Neural cell (in vitro differentiated cells): ENCODE results near the gene SBSN. TPM values are rescaled to one million over a fixed set of nuclear protein-coding genes. Genes with fewer than 3 reads are reported as not detected.
"Not testable (repeated sequence)": the region's sequence is repeated elsewhere in the genome, so short reads cannot be mapped to it uniquely, and the experiment has no call there.

ENCODE experiments used
- H2AFZ ChIP-seq: fragments of 200-600, 300-800 bp; sonication (generic), shearing (Covaris generic); 2 replicates; pipeline ENCODE4 v1.6.0; 2014; ENCODE audit warnings: low read depth, mild to moderate bottlenecking, antibody characterized with exemption, low read length, moderate library complexity
- H3F3A ChIP-seq: fragments of 200-600 bp; shearing (Covaris generic); 2 replicates; pipeline ENCODE4 v1.6.1; 2016; ENCODE audit warnings: mild to moderate bottlenecking, moderate library complexity, mixed read lengths, antibody characterized with exemption, low read length; ENCODE audit not compliant: insufficient read depth, poor library complexity, severe bottlenecking
- H3K27ac ChIP-seq: fragments of 200-600, 300-800 bp; sonication (generic), shearing (Covaris generic); 2 replicates; pipeline ENCODE4 v1.5.1; 2014; ENCODE audit warnings: mild to moderate bottlenecking, low read length, moderate library complexity
- H3K27me3 ChIP-seq: fragments of 300-800, 200-600 bp; sonication (generic), shearing (Covaris generic); 2 replicates; pipeline ENCODE4 v1.6.0; 2014; ENCODE audit warnings: mild to moderate bottlenecking, low read depth, low read length, moderate library complexity; ENCODE audit not compliant: insufficient read depth
- H3K36me3 ChIP-seq: fragments of 300-800, 200-600 bp; sonication (generic), shearing (Covaris generic); 2 replicates; pipeline ENCODE4 v1.5.1; 2014; ENCODE audit warnings: mild to moderate bottlenecking, antibody characterized with exemption, low read length, moderate library complexity; ENCODE audit not compliant: insufficient read depth
- H3K4me2 ChIP-seq: fragments of 300-800, 200-600 bp; sonication (generic), shearing (Covaris generic); 2 replicates; pipeline ENCODE4 v1.6.0; 2014; ENCODE audit warnings: mild to moderate bottlenecking, low read length
- H3K4me3 ChIP-seq: fragments of 300-800, 200-600 bp; sonication (generic), shearing (Covaris generic); 2 replicates; pipeline ENCODE4 v1.5.1; 2014; ENCODE audit warnings: mild to moderate bottlenecking, low read length, moderate library complexity
- H3K79me2 ChIP-seq: fragments of 200-600 bp; shearing (Covaris generic); replicated peaks from 2 replicates; pipeline ENCODE4 v1.6.0; 2014; ENCODE audit warnings: mild to moderate bottlenecking, low read length, moderate library complexity; ENCODE audit not compliant: insufficient read depth
- H3K9ac ChIP-seq: fragments of 300-800, 200-600 bp; sonication (generic), shearing (Covaris generic); 2 replicates; pipeline ENCODE4 v1.6.1; 2016; ENCODE audit warnings: mild to moderate bottlenecking, low read length, mixed read lengths
- H3K9me2 ChIP-seq: fragments of 200-600 bp; shearing (Covaris generic); 2 replicates; pipeline ENCODE4 v1.6.1; 2016; ENCODE audit warnings: mild to moderate bottlenecking, low read length, mixed read lengths; ENCODE audit not compliant: insufficient read depth
- H3K9me3 ChIP-seq: fragments of 200-600, 300-800 bp; sonication (generic), shearing (Covaris generic); 2 replicates; pipeline ENCODE4 v1.6.1; 2016; ENCODE audit warnings: mild to moderate bottlenecking, mixed run types, low read length, moderate library complexity, mixed read lengths
- H4K20me1 ChIP-seq: fragments of 200-600 bp; shearing (Covaris generic); 2 replicates; pipeline ENCODE4 v1.6.1; 2016; ENCODE audit warnings: mild to moderate bottlenecking, mixed run types; ENCODE audit not compliant: insufficient read depth
- EP300 ChIP-seq: fragments of 450-650 bp; conservative IDR thresholded peaks from 2 replicates; pipeline ENCODE4 v1.6.1; 2014; ENCODE audit warnings: antibody characterized with exemption, mild to moderate bottlenecking, moderate library complexity; ENCODE audit not compliant: poor library complexity, severe bottlenecking
- EZH2 ChIP-seq: fragments of 200-600, 300-800 bp; shearing (Covaris generic), sonication (generic); IDR thresholded peaks from 2 replicates; pipeline ENCODE4 v1.6.1; 2014; ENCODE audit warnings: antibody characterized with exemption, low read length, borderline replicate concordance, mild to moderate bottlenecking; ENCODE audit not compliant: insufficient read depth, poor library complexity, severe bottlenecking
- MXI1 ChIP-seq: fragments of 450-650 bp; conservative IDR thresholded peaks from 2 replicates; pipeline ENCODE4 v1.6.1; 2014; ENCODE audit warnings: antibody characterized with exemption, mild to moderate bottlenecking; ENCODE audit not compliant: poor library complexity, severe bottlenecking
- POLR2AphosphoS5 ChIP-seq: IDR thresholded peaks from 2 replicates; pipeline ENCODE4 v1.6.1; 2012
- RAD21 ChIP-seq: fragments of 450-650 bp; conservative IDR thresholded peaks from 2 replicates; pipeline ENCODE4 v1.6.1; 2014; ENCODE audit warnings: antibody characterized with exemption, mild to moderate bottlenecking, moderate library complexity
- SMC3 ChIP-seq: fragments of 450-650 bp; conservative IDR thresholded peaks from 2 replicates; pipeline ENCODE4 v1.6.1; 2014; ENCODE audit warnings: antibody characterized with exemption, mild to moderate bottlenecking, moderate library complexity; ENCODE audit not compliant: poor library complexity
- TAF1 ChIP-seq: IDR thresholded peaks from 2 replicates; pipeline ENCODE4 v1.6.1; 2012; ENCODE audit warnings: low read depth
- polyA plus RNA-seq: library from polyadenylated mRNA; depleted of rRNA; stranded (reverse); fragments of >200 nt; gene quantifications from 2 replicates; pipeline ENCODE4 v1.2.3, GENCODE V29; 2014
- TF ChIP-seq, protein P1 (sequence below): IDR thresholded peaks from 2 replicates; pipeline ENCODE4 v1.6.1; 2012; ENCODE audit warnings: borderline replicate concordance
- TF ChIP-seq, protein P2 (sequence below): fragments of 450-650 bp; IDR thresholded peaks from 2 replicates; pipeline ENCODE4 v1.5.1; 2014; ENCODE audit warnings: antibody characterized with exemption, mild to moderate bottlenecking, moderate library complexity; ENCODE audit not compliant: poor library complexity, severe bottlenecking

Gene SBSN
- polyA plus RNA-seq, 1 donor from 2014 or later: not detected

DNA sequence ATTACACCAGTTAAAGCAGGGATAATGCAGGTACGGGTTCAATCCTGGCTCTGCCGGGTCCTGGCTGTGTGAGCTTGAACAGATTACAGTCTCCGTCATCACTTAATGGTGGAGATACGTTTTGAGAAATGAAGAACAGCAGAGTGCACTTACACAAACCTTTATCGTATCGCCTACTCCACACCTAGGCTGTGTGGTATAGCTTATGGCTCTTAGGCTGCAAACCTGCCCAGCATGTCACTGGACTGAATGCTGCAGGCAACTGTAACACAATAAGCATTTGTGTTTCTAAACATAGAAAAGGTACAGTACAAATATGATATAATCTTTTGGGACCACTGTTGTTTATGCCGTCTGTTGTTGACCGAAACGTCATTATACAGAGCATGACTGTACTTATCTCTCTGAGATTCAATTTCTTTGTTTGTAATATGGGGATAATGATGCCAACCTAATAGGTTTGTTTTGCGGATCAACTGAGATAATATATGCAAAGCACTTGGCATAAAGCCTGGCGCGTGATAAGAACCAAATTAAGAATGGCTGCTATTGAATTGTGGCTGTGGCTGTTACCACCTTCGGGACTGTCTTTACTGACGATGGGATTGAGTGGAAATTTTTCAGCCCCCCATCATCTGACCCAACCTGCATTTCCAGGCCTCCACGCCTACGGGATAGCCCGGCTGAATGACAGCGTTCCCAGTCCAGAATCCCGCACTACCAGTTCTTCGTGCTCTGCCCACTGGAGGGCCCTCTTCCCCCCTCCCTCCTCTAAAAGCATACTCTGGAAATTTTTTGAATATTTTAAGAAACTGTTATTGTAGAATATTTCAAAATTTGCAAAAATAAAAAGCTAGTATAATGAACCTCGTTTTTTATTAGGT, 49.1 kb downstream of the SBSN start:
- Histone ChIP-seq H2AFZ (no peak overlapping the region), H3K4me2 (no peak overlapping the region), H4K20me1 (no peaks in the 10 kb centered on the region), H3F3A (no peaks in the 10 kb centered on the region), H3K9me2 (no peaks in the 10 kb centered on the region), H3K9me3 (no peaks in the 10 kb centered on the region), H3K36me3 (no peaks in the 10 kb centered on the region), H3K4me3 (no peak overlapping the region), H3K27ac (no peak overlapping the region), H3K79me2 (no peaks in the 10 kb centered on the region), H3K27me3 (no peaks in the 10 kb centered on the region), H3K9ac (no peak overlapping the region)
- TF ChIP-seq, protein P1, sequence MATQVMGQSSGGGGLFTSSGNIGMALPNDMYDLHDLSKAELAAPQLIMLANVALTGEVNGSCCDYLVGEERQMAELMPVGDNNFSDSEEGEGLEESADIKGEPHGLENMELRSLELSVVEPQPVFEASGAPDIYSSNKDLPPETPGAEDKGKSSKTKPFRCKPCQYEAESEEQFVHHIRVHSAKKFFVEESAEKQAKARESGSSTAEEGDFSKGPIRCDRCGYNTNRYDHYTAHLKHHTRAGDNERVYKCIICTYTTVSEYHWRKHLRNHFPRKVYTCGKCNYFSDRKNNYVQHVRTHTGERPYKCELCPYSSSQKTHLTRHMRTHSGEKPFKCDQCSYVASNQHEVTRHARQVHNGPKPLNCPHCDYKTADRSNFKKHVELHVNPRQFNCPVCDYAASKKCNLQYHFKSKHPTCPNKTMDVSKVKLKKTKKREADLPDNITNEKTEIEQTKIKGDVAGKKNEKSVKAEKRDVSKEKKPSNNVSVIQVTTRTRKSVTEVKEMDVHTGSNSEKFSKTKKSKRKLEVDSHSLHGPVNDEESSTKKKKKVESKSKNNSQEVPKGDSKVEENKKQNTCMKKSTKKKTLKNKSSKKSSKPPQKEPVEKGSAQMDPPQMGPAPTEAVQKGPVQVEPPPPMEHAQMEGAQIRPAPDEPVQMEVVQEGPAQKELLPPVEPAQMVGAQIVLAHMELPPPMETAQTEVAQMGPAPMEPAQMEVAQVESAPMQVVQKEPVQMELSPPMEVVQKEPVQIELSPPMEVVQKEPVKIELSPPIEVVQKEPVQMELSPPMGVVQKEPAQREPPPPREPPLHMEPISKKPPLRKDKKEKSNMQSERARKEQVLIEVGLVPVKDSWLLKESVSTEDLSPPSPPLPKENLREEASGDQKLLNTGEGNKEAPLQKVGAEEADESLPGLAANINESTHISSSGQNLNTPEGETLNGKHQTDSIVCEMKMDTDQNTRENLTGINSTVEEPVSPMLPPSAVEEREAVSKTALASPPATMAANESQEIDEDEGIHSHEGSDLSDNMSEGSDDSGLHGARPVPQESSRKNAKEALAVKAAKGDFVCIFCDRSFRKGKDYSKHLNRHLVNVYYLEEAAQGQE: no peak
- no peak for TF ChIP-seq POLR2AphosphoS5
- no peak for TF ChIP-seq EP300
- TF ChIP-seq RAD21: no peak
- TF ChIP-seq EZH2: no peak
- TF ChIP-seq, protein P2, sequence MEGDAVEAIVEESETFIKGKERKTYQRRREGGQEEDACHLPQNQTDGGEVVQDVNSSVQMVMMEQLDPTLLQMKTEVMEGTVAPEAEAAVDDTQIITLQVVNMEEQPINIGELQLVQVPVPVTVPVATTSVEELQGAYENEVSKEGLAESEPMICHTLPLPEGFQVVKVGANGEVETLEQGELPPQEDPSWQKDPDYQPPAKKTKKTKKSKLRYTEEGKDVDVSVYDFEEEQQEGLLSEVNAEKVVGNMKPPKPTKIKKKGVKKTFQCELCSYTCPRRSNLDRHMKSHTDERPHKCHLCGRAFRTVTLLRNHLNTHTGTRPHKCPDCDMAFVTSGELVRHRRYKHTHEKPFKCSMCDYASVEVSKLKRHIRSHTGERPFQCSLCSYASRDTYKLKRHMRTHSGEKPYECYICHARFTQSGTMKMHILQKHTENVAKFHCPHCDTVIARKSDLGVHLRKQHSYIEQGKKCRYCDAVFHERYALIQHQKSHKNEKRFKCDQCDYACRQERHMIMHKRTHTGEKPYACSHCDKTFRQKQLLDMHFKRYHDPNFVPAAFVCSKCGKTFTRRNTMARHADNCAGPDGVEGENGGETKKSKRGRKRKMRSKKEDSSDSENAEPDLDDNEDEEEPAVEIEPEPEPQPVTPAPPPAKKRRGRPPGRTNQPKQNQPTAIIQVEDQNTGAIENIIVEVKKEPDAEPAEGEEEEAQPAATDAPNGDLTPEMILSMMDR: no peak
- TF ChIP-seq MXI1: no peak
- TF ChIP-seq SMC3: no peak
- no peak for TF ChIP-seq TAF1

DNA sequence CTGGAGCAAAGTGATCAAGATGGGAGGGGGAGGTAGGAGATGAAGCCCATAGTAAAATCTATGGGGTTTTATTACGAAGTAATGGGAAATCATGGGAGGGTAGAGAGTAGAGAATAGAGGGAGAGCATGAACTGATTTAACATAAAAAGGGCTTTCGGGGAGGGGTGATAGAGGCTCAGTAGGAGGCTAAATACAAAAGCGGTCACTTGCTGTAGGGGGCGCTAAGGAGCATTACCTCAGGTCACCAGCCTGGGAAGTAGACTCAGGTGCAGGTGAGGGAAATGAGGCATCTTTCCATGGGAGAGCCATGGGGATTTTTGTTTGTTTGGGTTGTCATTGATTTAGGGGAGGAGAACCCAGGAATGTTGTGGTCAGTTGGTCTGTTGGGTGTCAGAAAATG, 52.0 kb downstream of the SBSN start:
- no peaks in the 10 kb centered on the region for H3K9me2 ChIP-seq
- H3F3A ChIP-seq: no peaks in the 10 kb centered on the region
- H3K79me2 ChIP-seq: no peaks in the 10 kb centered on the region
- no peaks in the 10 kb centered on the region for H4K20me1 ChIP-seq
- no peaks in the 10 kb centered on the region for H3K27me3 ChIP-seq
- no peak overlapping the region for H3K4me3 ChIP-seq
- H3K9me3 ChIP-seq: no peaks in the 10 kb centered on the region
- no peaks in the 10 kb centered on the region for H3K36me3 ChIP-seq
- no peak overlapping the region for H3K4me2 ChIP-seq
- no peak overlapping the region for H3K9ac ChIP-seq
- TF ChIP-seq SMC3: no peak
- no peak for TF ChIP-seq MXI1
- TF ChIP-seq, protein P2: no peak
- TF ChIP-seq, protein P1: no peak
- TF ChIP-seq RAD21: no peak
- TF ChIP-seq EP300: no peak
- TF ChIP-seq EZH2: no peak
- TF ChIP-seq TAF1: no peak
- no peak for TF ChIP-seq POLR2AphosphoS5
- H2AFZ ChIP-seq: no peak overlapping the region
- no peak overlapping the region for H3K27ac ChIP-seq

- H2AFZ ChIP-seq, H3K27ac ChIP-seq, H3K27me3 ChIP-seq, H3K36me3 ChIP-seq, H3K9me3 ChIP-seq, H4K20me1 ChIP-seq, H3K79me2 ChIP-seq, H3K9me2 ChIP-seq, H3F3A ChIP-seq, H3K4me2 ChIP-seq, H3K9ac ChIP-seq, H3K4me3 ChIP-seq: not testable (repeated sequence)
Observed at GRCh38 chr19:35474594-35474993, 53.5 kb downstream of the SBSN start.
